MG63 (cell line): ENCODE results near the gene BAAT. TPM values are rescaled to one million over a fixed set of nuclear protein-coding genes. Genes with fewer than 3 reads are reported as not detected.
"Not testable (repeated sequence)": the region's sequence is repeated elsewhere in the genome, so short reads cannot be mapped to it uniquely, and the experiment has no call there.

Experiments used
- DNase-seq: peaks from one replicate; pipeline ENCODE4 v3.0.0-alpha.2; 2020
- H3K27me3 ChIP-seq: fragments of 250-450 bp; sonication (Bioruptor Pico); 2 replicates; pipeline ENCODE4 v1.5.1; 2020; ENCODE audit warnings: mild to moderate bottlenecking, moderate library complexity
- H3K36me3 ChIP-seq: fragments of 250-450 bp; sonication (Bioruptor Pico); 2 replicates; pipeline ENCODE4 v1.5.1; 2020; ENCODE audit warnings: mild to moderate bottlenecking, moderate library complexity
- H3K4me3 ChIP-seq: fragments of 250-450 bp; sonication (Bioruptor Pico); 2 replicates; pipeline ENCODE4 v1.5.1; 2020; ENCODE audit warnings: mild to moderate bottlenecking, moderate library complexity
- H3K9me3 ChIP-seq: fragments of 250-450 bp; sonication (Bioruptor Pico); 2 replicates; pipeline ENCODE4 v1.5.1; 2020; ENCODE audit warnings: mild to moderate bottlenecking, moderate library complexity
- total RNA-seq: library from RNA; depleted of rRNA; stranded (reverse); fragments of >200 nt; shearing (Covaris generic); gene quantifications from 2 replicates; pipeline ENCODE4 v1.2.3, GENCODE V29; 2014; ENCODE audit warnings: low replicate concordance

Gene BAAT
- total RNA-seq, 1 experiment from 2014 or later = 0.13 TPM

- no peak overlapping the region for H3K4me3 ChIP-seq
- no peaks in the 10 kb centered on the region for H3K27me3 ChIP-seq
- H3K36me3 ChIP-seq = no peaks in the 10 kb centered on the region
- H3K9me3 ChIP-seq = no peaks in the 10 kb centered on the region
- no peak for DNase-seq
Measured at GRCh38 chr9:101352892-101353463, 31.8 kb downstream of the BAAT start.

- Histone ChIP-seq H3K9me3 (no peaks in the 10 kb centered on the region), H3K4me3 (no peak overlapping the region), H3K27me3 (no peaks in the 10 kb centered on the region), H3K36me3 (no peaks in the 10 kb centered on the region)
- DNase-seq = no peak
Measured at GRCh38 chr9:101350285-101350684, 34.5 kb downstream of the BAAT start.

DNA sequence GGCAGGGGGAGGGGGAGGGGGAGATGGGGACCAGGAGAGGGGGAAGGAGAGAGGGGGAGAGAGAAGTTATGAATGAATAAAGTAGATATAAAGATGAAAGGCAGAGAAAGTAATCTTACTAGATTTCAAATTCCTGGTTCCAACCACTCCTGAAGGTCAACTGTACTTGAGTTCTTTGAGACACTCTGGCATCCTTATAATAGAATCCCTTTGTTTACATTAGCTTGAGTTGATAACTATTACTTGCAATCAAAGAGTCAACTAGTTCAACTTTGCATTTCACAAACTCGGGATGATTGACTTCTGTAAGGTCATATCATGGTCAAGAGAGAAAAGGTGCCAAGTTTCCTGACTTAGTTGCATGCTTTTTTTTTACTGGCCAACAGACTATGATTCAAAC lies 42.2 kb downstream of the BAAT start:
- DNase-seq = no peak

DNA sequence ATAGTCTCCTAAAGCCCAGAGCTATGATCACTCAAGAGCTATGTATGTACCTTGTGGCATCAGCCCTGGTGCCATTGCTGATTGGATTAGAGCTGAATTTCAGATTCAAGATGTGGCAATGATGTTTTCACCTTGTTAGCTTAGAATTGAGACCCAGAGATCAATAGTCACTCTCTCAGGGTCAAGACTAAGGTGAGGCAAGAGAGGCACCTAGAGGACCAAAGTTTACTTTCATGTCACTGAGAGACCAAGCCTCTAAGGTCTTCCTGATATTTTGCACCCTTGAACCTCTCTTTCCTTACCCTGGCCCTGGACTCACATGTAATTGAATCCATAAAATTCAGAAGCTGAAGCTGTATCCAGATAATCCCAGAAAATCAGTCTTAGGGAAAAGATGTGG lies 42.8 kb downstream of the BAAT start:
- Histone ChIP-seq H3K4me3 (no peak overlapping the region), H3K9me3 (no peaks in the 10 kb centered on the region), H3K36me3 (no peaks in the 10 kb centered on the region), H3K27me3 (no peaks in the 10 kb centered on the region)
- no peak for DNase-seq

More for the DNA sequence above, 42.2 kb downstream of the BAAT start:
- Histone ChIP-seq H3K4me3 (no peak overlapping the region), H3K27me3 (no peaks in the 10 kb centered on the region), H3K9me3 (no peaks in the 10 kb centered on the region), H3K36me3 (no peaks in the 10 kb centered on the region)

DNA sequence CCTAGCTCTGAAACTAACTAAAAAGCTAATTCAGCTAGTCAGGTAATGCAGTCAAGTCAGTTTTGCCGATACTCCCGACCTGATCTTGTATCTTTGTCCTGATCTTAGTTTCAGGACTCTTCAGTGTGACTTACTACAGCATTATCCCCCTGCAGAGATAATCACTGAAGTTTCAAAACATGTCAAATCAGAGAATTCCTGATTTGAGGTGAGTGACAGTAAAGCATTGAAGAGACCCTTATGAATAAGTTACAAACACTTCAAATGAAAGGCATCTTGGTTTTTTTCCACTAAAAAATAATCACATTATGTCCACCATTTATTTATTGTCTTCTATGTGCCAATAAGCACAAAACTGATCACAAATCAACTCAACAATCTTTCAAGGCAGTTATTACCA lies 47.6 kb downstream of the BAAT start:
- no peak for DNase-seq
- Histone ChIP-seq H3K9me3 (no peaks in the 10 kb centered on the region), H3K27me3 (no peaks in the 10 kb centered on the region), H3K36me3 (no peaks in the 10 kb centered on the region), H3K4me3 (no peak overlapping the region)

GRCh38 chr9:101336091-101336490 lies 48.7 kb downstream of the BAAT start:
- no peak for DNase-seq
- no peaks in the 10 kb centered on the region for H3K9me3 ChIP-seq
- H3K36me3 ChIP-seq = no peaks in the 10 kb centered on the region
- no peak overlapping the region for H3K4me3 ChIP-seq
- H3K27me3 ChIP-seq = no peaks in the 10 kb centered on the region

- no peak overlapping the region for H3K4me3 ChIP-seq
- H3K27me3 ChIP-seq = no peaks in the 10 kb centered on the region
- DNase-seq = no peak
- no peaks in the 10 kb centered on the region for H3K36me3 ChIP-seq
- H3K9me3 ChIP-seq = no peaks in the 10 kb centered on the region
Measured at GRCh38 chr9:101333926-101334702, 50.7 kb downstream of the BAAT start.

- DNase-seq = no peak
- no peaks in the 10 kb centered on the region for H3K36me3 ChIP-seq
- H3K4me3 ChIP-seq = no peak overlapping the region
- no peaks in the 10 kb centered on the region for H3K27me3 ChIP-seq
- H3K9me3 ChIP-seq = no peaks in the 10 kb centered on the region
Measured at GRCh38 chr9:101333490-101333889, 51.3 kb downstream of the BAAT start.

GRCh38 chr9:101332362-101332761 lies 52.4 kb downstream of the BAAT start:
- no peaks in the 10 kb centered on the region for H3K9me3 ChIP-seq
- no peaks in the 10 kb centered on the region for H3K27me3 ChIP-seq
- H3K4me3 ChIP-seq = no peak overlapping the region
- no peak for DNase-seq
- no peaks in the 10 kb centered on the region for H3K36me3 ChIP-seq

DNA sequence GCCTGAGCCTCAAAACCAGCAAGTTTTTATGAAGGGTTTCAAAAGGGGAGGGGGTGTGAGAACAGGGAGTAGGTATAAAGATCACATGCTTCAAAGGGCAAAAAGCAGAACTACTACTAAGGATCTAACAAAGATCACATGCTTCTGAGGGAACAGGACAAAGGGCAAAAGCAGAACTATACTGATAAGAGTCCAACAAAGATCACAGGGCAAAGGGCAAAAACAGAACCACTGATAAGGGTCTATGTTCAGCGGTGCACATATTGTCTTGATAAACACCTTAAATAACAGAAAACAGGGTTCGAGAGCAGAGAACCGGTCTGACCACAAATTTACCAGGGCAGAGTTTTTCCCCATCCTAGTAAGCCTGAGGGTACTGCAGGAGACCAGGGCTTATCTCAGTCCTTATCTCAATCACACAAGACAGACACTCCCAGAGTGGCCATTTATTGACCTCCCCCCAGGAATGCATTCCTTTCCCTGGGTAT lies 57.3 kb downstream of the BAAT start:
- H3K9me3 ChIP-seq, H3K27me3 ChIP-seq, DNase-seq, H3K4me3 ChIP-seq, H3K36me3 ChIP-seq: not testable (repeated sequence)

- Histone ChIP-seq H3K9me3 (no peaks in the 10 kb centered on the region), H3K36me3 (no peaks in the 10 kb centered on the region), H3K4me3 (no peak overlapping the region), H3K27me3 (no peaks in the 10 kb centered on the region)
- no peak for DNase-seq
Measured at GRCh38 chr9:101326501-101326900, 58.3 kb downstream of the BAAT start.

DNA sequence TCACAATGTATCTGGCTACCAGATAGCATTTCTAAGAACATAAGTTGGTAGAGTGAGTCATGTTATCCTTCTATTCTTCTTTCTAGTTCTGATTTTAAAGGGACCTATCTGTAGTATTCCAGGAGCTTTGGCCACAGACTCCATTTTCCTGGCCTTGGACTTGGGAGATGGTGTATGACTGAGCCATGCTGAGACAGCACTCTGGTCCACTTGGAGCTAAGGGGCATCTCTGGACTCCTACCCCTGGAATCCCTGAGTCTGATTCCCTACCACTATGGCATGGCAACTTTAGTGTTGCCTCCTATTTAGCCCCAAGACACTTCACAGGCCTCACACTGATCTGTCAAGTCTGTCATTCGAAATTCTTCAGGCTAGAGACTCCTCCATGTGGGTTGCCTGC lies 58.8 kb downstream of the BAAT start:
- Histone ChIP-seq H3K4me3 (no peak overlapping the region), H3K27me3 (no peaks in the 10 kb centered on the region), H3K36me3 (no peaks in the 10 kb centered on the region), H3K9me3 (no peaks in the 10 kb centered on the region)
- no peak for DNase-seq

DNA sequence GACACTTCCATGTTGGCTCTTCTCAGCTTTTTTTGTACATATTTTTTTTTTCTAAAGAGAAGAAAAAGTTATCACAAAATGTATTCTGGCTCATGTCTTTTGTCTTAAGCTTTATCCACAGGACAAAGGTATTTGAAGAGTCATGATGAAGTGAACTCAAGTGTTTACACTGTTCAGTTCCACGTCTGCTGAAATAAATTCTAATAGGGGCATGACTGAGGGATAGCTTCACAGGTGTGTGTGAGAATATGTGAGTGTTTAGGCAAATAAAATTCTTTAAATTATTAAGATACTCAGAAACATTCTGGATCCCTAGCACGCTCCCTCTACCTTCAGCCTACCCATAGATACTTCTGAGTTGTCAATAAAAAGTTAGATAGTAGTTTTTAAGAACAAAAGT lies 59.8 kb downstream of the BAAT start:
- Histone ChIP-seq H3K36me3 (no peaks in the 10 kb centered on the region), H3K27me3 (no peaks in the 10 kb centered on the region), H3K9me3 (no peaks in the 10 kb centered on the region), H3K4me3 (no peak overlapping the region)
- no peak for DNase-seq

- H3K9me3 ChIP-seq = no peaks in the 10 kb centered on the region
- no peak for DNase-seq
- no peaks in the 10 kb centered on the region for H3K36me3 ChIP-seq
- H3K27me3 ChIP-seq = no peaks in the 10 kb centered on the region
- H3K4me3 ChIP-seq = no peak overlapping the region
Measured at GRCh38 chr9:101324245-101324804, 60.5 kb downstream of the BAAT start.

- Histone ChIP-seq H3K9me3 (no peaks in the 10 kb centered on the region), H3K4me3 (no peak overlapping the region), H3K27me3 (no peaks in the 10 kb centered on the region), H3K36me3 (no peaks in the 10 kb centered on the region)
- no peak for DNase-seq
Measured at GRCh38 chr9:101323129-101323528, 61.7 kb downstream of the BAAT start.

DNA sequence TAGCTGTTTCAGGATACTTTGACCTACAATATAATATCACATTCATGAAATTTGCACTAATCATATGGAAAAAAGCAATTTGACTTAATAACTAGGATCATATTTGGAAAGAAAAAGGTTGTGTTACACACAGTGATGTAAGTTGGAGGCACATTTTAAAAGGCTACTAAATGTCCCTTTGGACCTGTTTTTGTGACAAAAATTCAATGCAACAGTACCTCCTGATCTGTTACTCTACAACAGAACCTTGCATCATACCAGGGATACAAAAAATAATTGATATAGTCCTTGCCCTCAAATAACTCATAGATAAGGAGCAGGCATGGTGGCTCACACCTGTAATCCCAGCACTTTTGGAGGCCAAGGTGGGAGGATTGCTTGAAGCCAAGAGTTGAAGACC lies 67.1 kb downstream of the BAAT start:
- no peaks in the 10 kb centered on the region for H3K27me3 ChIP-seq
- no peak for DNase-seq
- H3K36me3 ChIP-seq = no peaks in the 10 kb centered on the region
- H3K9me3 ChIP-seq = no peaks in the 10 kb centered on the region
- H3K4me3 ChIP-seq = no peak overlapping the region

GRCh38 chr9:101315112-101315450 lies 69.7 kb downstream of the BAAT start:
- no peaks in the 10 kb centered on the region for H3K9me3 ChIP-seq
- no peaks in the 10 kb centered on the region for H3K27me3 ChIP-seq
- DNase-seq = no peak
- no peaks in the 10 kb centered on the region for H3K36me3 ChIP-seq
- H3K4me3 ChIP-seq = no peak overlapping the region

- H3K9me3 ChIP-seq = no peaks in the 10 kb centered on the region
- H3K36me3 ChIP-seq = no peaks in the 10 kb centered on the region
- no peak overlapping the region for H3K4me3 ChIP-seq
- H3K27me3 ChIP-seq = no peaks in the 10 kb centered on the region; the same call in 1 of the 2 replicates
- no peak for DNase-seq
Measured at GRCh38 chr9:101312661-101313060, 72.1 kb downstream of the BAAT start.
